IMR-90 (cell line): ENCODE measurements around the gene TRIM44. TPM values are rescaled to one million over a fixed set of nuclear protein-coding genes. Genes with fewer than 3 reads are reported as not detected.

ENCODE experiments used
- ATAC-seq: fragments of 200-7000 bp; cut with Tn5 transposase; 2 replicates; pipeline ENCODE4 v1.9.1; 2020; ENCODE audit warnings: low read depth, mild to moderate bottlenecking, moderate library complexity
- BruUV-seq: library from RNA; stranded (reverse); fragments of 400-500 nt; replicated peaks from 2 replicates; lab custom pipeline; 2021; lab: Mats Ljungman, UMichigan
- CTCF ChIA-PET: fragments of 300-600 bp; formaldehyde crosslinking; extraction: SDS; loops from one replicate; lab custom pipeline; 2021; ENCODE audit warnings: antibody characterized with exemption; lab: Yijun Ruan, JAX
- POLR2A ChIA-PET: fragments of 300-600 bp; sonication (Branson Sonifier 250); formaldehyde crosslinking; loops from one replicate; lab custom pipeline; 2022; ENCODE audit warnings: antibody characterized with exemption; ENCODE audit not compliant: unreplicated experiment; lab: Charles Lee
- DNase-seq: peaks from one replicate; pipeline ENCODE4 v3.0.0; 2013
- H2AFZ ChIP-seq: replicated peaks from 2 replicates; pipeline ENCODE3; 2013; ENCODE audit warnings: low read length, mild to moderate bottlenecking; ENCODE audit not compliant: poor library complexity
- H2AK5ac ChIP-seq: 2 replicates; pipeline ENCODE4 v1.6.1; 2013; ENCODE audit warnings: low read depth, low read length, inconsistent platforms
- H2AK9ac ChIP-seq: replicated peaks from 2 replicates; pipeline ENCODE3; 2013; ENCODE audit warnings: mild to moderate bottlenecking, low read depth, low read length, moderate library complexity; ENCODE audit not compliant: poor library complexity
- H2BK120ac ChIP-seq: 2 replicates; pipeline ENCODE4 v1.6.1; 2013; ENCODE audit warnings: low read depth, low read length, inconsistent platforms
- H2BK15ac ChIP-seq: 3 replicates; pipeline ENCODE4 v1.6.1; 2013; ENCODE audit warnings: low read depth, low read length, inconsistent platforms
- H2BK20ac ChIP-seq: 2 replicates; pipeline ENCODE4 v1.6.1; 2013; ENCODE audit warnings: low read depth, mild to moderate bottlenecking, inconsistent platforms, low read length, moderate library complexity
- H2BK5ac ChIP-seq: 2 replicates; pipeline ENCODE4 v1.6.1; 2013; ENCODE audit warnings: mild to moderate bottlenecking, low read depth, low read length, inconsistent platforms; ENCODE audit not compliant: poor library complexity, severe bottlenecking
- H3K14ac ChIP-seq: replicated peaks from 2 replicates; pipeline ENCODE4 v1.6.1; 2013; ENCODE audit warnings: low read depth, low read length, inconsistent platforms
- H3K18ac ChIP-seq: 2 replicates; pipeline ENCODE4 v1.6.1; 2013; ENCODE audit warnings: low read depth, low read length, control low read depth
- H3K23ac ChIP-seq: 2 replicates; pipeline ENCODE4 v1.6.1; 2013; ENCODE audit warnings: low read depth, low read length, inconsistent platforms
- H3K27ac ChIP-seq: 2 replicates; pipeline ENCODE4 v1.5.1; 2013; ENCODE audit warnings: mild to moderate bottlenecking, control low read depth, low read length; ENCODE audit not compliant: insufficient read depth
- H3K27me3 ChIP-seq: 2 replicates; pipeline ENCODE4 v1.6.1; 2013; ENCODE audit warnings: low read length; ENCODE audit not compliant: control insufficient read depth, insufficient read depth
- H3K36me3 ChIP-seq: 2 replicates; pipeline ENCODE4 v1.6.1; 2013; ENCODE audit warnings: low read length, mixed read lengths; ENCODE audit not compliant: control insufficient read depth, insufficient read depth
- H3K4ac ChIP-seq: 2 replicates; pipeline ENCODE4 v1.6.1; 2013; ENCODE audit warnings: low read depth, low read length, inconsistent platforms
- H3K4me1 ChIP-seq: 2 replicates; pipeline ENCODE4 v1.6.1; 2013; ENCODE audit warnings: low read length, mixed read lengths; ENCODE audit not compliant: control insufficient read depth, insufficient read depth
- H3K4me2 ChIP-seq: 2 replicates; pipeline ENCODE4 v1.6.1; 2013; ENCODE audit warnings: low read depth, mild to moderate bottlenecking, control low read depth, low read length, moderate library complexity
- H3K4me3 ChIP-seq: 2 replicates; pipeline ENCODE4 v1.5.1; 2013; ENCODE audit warnings: low read depth, mild to moderate bottlenecking, control low read depth, low read length, moderate library complexity; ENCODE audit not compliant: insufficient read depth
- H3K56ac ChIP-seq: 2 replicates; pipeline ENCODE4 v1.6.1; 2013; ENCODE audit warnings: low read length, inconsistent platforms; ENCODE audit not compliant: insufficient read depth; ENCODE audit errors: extremely low read depth
- H3K79me1 ChIP-seq, 2 experiments: 2 replicates each; pipeline ENCODE4 v1.6.1; 2013; ENCODE audit warnings: low read length in 2 of 2, inconsistent platforms in 1 of 2, low read depth in 1 of 2
- H3K9ac ChIP-seq: 2 replicates; pipeline ENCODE4 v1.6.1; 2013; ENCODE audit warnings: low read depth, low read length, control low read depth
- H3K9me1 ChIP-seq: 2 replicates; pipeline ENCODE4 v1.6.1; 2013; ENCODE audit warnings: low read length, inconsistent platforms; ENCODE audit not compliant: insufficient read depth
- H3K9me3 ChIP-seq: 2 replicates; pipeline ENCODE4 v1.6.1; 2013; ENCODE audit warnings: low read length; ENCODE audit not compliant: control insufficient read depth, insufficient read depth
- H4K20me1 ChIP-seq: 2 replicates; pipeline ENCODE4 v1.6.1; 2013; ENCODE audit warnings: low read length, inconsistent platforms; ENCODE audit not compliant: insufficient read depth
- H4K5ac ChIP-seq: 2 replicates; pipeline ENCODE4 v1.6.1; 2013; ENCODE audit warnings: mild to moderate bottlenecking, low read depth, low read length, control low read depth
- H4K8ac ChIP-seq, 2 experiments: 2 replicates each; pipeline ENCODE4 v1.6.1; 2013; ENCODE audit warnings: low read depth in 2 of 2, low read length in 2 of 2, control low read depth in 1 of 2, inconsistent platforms in 1 of 2
- H4K91ac ChIP-seq: 2 replicates; pipeline ENCODE4 v1.6.1; 2013; ENCODE audit warnings: low read depth, low read length, inconsistent platforms; ENCODE audit not compliant: insufficient read depth
- CEBPB ChIP-seq: IDR thresholded peaks from 2 replicates; pipeline ENCODE4 v1.6.1; 2012; ENCODE audit warnings: low read depth, low read length, improper control_type of control experiment
- CHD1 ChIP-seq: IDR thresholded peaks from 2 replicates; pipeline ENCODE4 v1.6.1; 2012; ENCODE audit warnings: low read depth, low read length, improper control_type of control experiment
- ELK1 ChIP-seq: fragments of 150-350 bp; IDR thresholded peaks from 2 replicates; pipeline ENCODE4 v1.6.1; 2016; ENCODE audit warnings: low read depth, mild to moderate bottlenecking, low read length, moderate library complexity, borderline replicate concordance
- FOS ChIP-seq: fragments of 150-350 bp; IDR thresholded peaks from 2 replicates; pipeline ENCODE4 v1.6.1; 2016; ENCODE audit warnings: low read depth, low read length
- MXI1 ChIP-seq: IDR thresholded peaks from 2 replicates; pipeline ENCODE4 v1.6.1; 2012; ENCODE audit warnings: low read depth, mild to moderate bottlenecking, low read length, moderate library complexity, borderline replicate concordance
- NFE2L2 ChIP-seq: fragments of 150-350 bp; IDR thresholded peaks from 2 replicates; pipeline ENCODE4 v1.6.1; 2016; ENCODE audit warnings: low read depth, mild to moderate bottlenecking, low read length
- RAD21 ChIP-seq: IDR thresholded peaks from 2 replicates; pipeline ENCODE4 v1.6.1; 2012; ENCODE audit warnings: low read length, improper control_type of control experiment
- RCOR1 ChIP-seq: IDR thresholded peaks from 2 replicates; pipeline ENCODE4 v1.6.1; 2012; ENCODE audit warnings: mild to moderate bottlenecking, low read length, improper control_type of control experiment; ENCODE audit not compliant: insufficient replicate concordance
- SMC3 ChIP-seq: fragments of 150-350 bp; IDR thresholded peaks from 2 replicates; pipeline ENCODE4 v1.6.1; 2016; ENCODE audit warnings: low read depth, mild to moderate bottlenecking, antibody characterized with exemption, low read length, moderate library complexity
- USF2 ChIP-seq: fragments of 150-350 bp; IDR thresholded peaks from 2 replicates; pipeline ENCODE4 v1.6.1; 2017; ENCODE audit warnings: mild to moderate bottlenecking, antibody characterized with exemption, low read length, low read depth
- WGBS, 2 experiments: methylation state at CpG; one replicate each; pipeline versions ENCODE4 v1.1.5 to v1.1.7; 2013; ENCODE audit warnings: missing lambda C conversion rate in 2 of 2; ENCODE audit not compliant: insufficient read length in 1 of 2; ENCODE audit errors: extremely low coverage in 2 of 2; 5-methylcytosine and 5-hydroxymethylcytosine counted together
- dilution Hi-C: fragments of 300-500 bp; cut with HindIII; formaldehyde crosslinking; loops from one replicate; pipeline ENCODE4 v1.14.3; 2018; ENCODE audit warnings: low sequenced_read_pairs; ENCODE audit not compliant: unreplicated experiment
- in situ Hi-C: fragments of 300-500 bp; cut with MboI; formaldehyde crosslinking; loops from 3 replicates; pipeline ENCODE4 v1.14.3; 2019; ENCODE audit warnings: low sequenced_read_pairs, inconsistent platforms, mixed read lengths
- intact Hi-C: fragments of 100-400 bp; cut with micrococcal nuclease; formaldehyde crosslinking; loops from 2 replicates; pipeline ENCODE4 v1.10.0; 2022
- polyA plus RNA-seq, 3 experiments: library from polyadenylated mRNA; depleted of rRNA; stranded (reverse); fragments of >200 nt; gene quantifications; 2 replicates each; pipeline ENCODE4 v1.2.3, GENCODE V29; 2012; ENCODE audit warnings: low replicate concordance in 1 of 3
- total RNA-seq: library from RNA; depleted of rRNA; stranded (reverse); fragments of >200 nt; gene quantifications from 2 replicates; pipeline ENCODE4 v1.2.3, GENCODE V29; 2012

Gene TRIM44
- total and polyA plus RNA-seq, 2 of the 4 experiments (the other 2 are of a cell fraction) = 50.7 to 104 TPM

- Histone ChIP-seq H3K4me1 (peaks cover 10% of the 10 kb centered on the region), H2BK120ac (no peak overlapping the region), H3K9ac (no peak overlapping the region), H3K4me3 (no peak overlapping the region), H3K18ac (no peak overlapping the region), H2BK15ac (no peak overlapping the region), H3K9me3 (no peaks in the 10 kb centered on the region), H2BK20ac (no peak overlapping the region), H3K79me1 (peaks cover 67 to 68% of the 10 kb centered on the region in 2 experiments), H4K8ac (no peak overlapping the region), H2AK9ac (no peak overlapping the region), H2AFZ (no peak overlapping the region), H3K27ac (no peak overlapping the region), H3K9me1 (peaks cover 19% of the 10 kb centered on the region), H3K23ac (no peak overlapping the region), H3K4me2 (no peak overlapping the region), H4K20me1 (peaks cover 10% of the 10 kb centered on the region; the same call in 1 of the 2 replicates), H3K36me3 (no peaks in the 10 kb centered on the region), H3K56ac (no peak overlapping the region), H2AK5ac (no peak overlapping the region), H3K14ac (no peak overlapping the region), H3K27me3 (no peaks in the 10 kb centered on the region), H4K91ac (no peak overlapping the region; the same call in 1 of the 2 replicates), H3K4ac (no peak overlapping the region), H4K5ac (no peak overlapping the region), H2BK5ac (no peak overlapping the region)
- ChIA-PET CTCF (interaction anchor here (1.2 kb wide), 1 partner anchor 18 kb away, joined by 3 read pairs; no protein-coding TSS in a partner anchor), POLR2A (no interaction called here)
- DNase-seq = no peak
- TF ChIP-seq CEBPB = no peak
- TF ChIP-seq RCOR1 = no peak
- TF ChIP-seq FOS = no peak
- TF ChIP-seq RAD21 = no peak
- no peak for TF ChIP-seq NFE2L2
- no peak for TF ChIP-seq ELK1
- no peak for TF ChIP-seq CHD1
- no peak for TF ChIP-seq SMC3
- TF ChIP-seq USF2 = no peak
- TF ChIP-seq MXI1 = no peak
- dilution Hi-C loops = no loop called here
- in situ Hi-C loops = no loop called here
- WGBS, 2 experiments = no CpG with 5 or more reads among the region's 1 CpG
- intact Hi-C loops = no loop called here
- ATAC-seq = no peak
- no TSS peak for BruUV-seq
Measured at GRCh38 chr11:35798983-35799382, 136.4 kb downstream of the TRIM44 start.
